Epidermal melanocyte (primary cell): ENCODE results near the gene UGT1A10.

ENCODE experiments used
- DNase-seq: peaks from one replicate; pipeline ENCODE4 v3.0.0; 2011; ENCODE audit warnings: low spot score; ENCODE audit not compliant: insufficient read length

The UGT1A10 gene

GRCh38 chr2:233819884-233820773 lies 183.9 kb downstream of the UGT1A10 start:
- DNase-seq = no peak

- no peak for DNase-seq
These were observed 184.5 kb downstream of the UGT1A10 start for GRCh38 chr2:233820774-233821105.

GRCh38 chr2:233821196-233821595 lies 184.9 kb downstream of the UGT1A10 start:
- DNase-seq = no peak

- DNase-seq = no peak
These were observed 185.5 kb downstream of the UGT1A10 start for GRCh38 chr2:233821709-233822100.

- no peak for DNase-seq
These were observed 186.0 kb downstream of the UGT1A10 start for GRCh38 chr2:233822101-233822771.
